ENCODE results near the gene LZTS2. TPM values are rescaled to one million over a fixed set of nuclear protein-coding genes. Genes with fewer than 3 reads are reported as not detected.

Gene LZTS2, protein sequence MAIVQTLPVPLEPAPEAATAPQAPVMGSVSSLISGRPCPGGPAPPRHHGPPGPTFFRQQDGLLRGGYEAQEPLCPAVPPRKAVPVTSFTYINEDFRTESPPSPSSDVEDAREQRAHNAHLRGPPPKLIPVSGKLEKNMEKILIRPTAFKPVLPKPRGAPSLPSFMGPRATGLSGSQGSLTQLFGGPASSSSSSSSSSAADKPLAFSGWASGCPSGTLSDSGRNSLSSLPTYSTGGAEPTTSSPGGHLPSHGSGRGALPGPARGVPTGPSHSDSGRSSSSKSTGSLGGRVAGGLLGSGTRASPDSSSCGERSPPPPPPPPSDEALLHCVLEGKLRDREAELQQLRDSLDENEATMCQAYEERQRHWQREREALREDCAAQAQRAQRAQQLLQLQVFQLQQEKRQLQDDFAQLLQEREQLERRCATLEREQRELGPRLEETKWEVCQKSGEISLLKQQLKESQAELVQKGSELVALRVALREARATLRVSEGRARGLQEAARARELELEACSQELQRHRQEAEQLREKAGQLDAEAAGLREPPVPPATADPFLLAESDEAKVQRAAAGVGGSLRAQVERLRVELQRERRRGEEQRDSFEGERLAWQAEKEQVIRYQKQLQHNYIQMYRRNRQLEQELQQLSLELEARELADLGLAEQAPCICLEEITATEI
- 30.1 to 45.2 TPM (median 36.7 TPM) in 5 replicates for total RNA-seq (2022; extraction: Qiagen RNA extraction; ENCODE audit: low read depth)

DNA sequence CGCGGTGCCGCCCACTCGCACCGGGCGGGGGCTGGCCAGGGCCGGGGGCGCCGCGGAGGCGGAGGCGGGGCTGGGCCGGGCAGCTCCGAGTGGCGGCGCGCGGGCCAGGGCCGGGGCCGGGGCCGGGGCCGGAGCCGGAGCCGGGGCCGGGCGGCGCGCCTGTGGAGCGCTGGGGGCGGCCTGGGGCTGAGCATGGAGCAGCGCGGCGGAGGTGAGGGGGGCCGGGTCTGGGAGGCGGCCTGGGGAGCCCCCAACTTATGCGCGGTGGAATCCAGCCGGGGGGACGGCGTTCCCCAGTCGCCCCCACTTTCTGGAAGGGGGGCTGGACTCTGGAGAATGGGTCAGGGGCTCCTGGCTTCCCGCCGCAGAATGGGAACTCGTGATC is at the start of gene LZTS2:
TSS of gene LZTS2 (plus strand) at position 67 of the 385 bp plus-strand sequence. CDS start 2,731 bp downstream, outside the sequence.

DNA sequence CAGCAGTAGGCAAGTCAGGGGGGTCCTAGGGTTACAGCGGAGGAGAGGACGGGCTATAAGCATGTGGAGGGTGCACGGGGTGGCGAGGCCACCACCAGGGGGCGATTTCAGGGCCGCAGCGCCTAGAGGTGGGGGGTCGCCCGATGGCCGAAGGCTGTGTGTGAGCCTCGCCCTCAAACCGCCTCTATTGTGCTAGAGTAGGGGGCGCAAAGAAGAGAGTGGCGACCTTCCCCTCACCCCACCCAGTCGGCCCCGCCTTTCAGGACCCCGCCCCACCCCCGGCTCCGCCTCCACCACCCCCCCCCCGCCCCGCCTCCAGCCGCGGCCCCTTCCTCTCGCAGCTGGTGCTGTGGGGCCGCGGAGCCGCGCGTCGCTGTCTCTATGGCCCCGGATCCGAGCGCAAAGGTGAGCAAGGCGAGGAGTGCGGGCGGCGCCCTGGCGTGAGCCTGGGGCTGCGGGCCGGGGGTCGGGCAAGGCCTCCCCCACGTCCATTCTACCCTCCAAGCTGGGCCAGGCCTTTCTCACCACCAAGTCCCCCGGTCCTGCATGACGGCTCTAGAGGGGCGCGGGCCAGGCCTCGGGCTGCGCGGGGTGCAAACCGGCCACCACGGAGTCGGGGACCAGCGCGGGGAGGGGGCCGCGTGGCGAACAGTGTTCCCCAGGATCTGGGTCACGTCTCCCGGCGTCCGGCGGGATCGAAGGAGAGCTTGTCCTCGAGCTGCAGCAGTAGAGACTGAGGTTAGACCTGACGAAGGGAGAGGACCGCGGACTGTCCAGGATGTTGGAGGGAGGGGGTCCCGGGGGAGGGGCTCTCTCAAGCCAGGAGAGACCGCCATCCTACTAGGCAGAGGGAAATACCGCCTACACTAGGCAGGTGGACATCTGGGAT is 30.2 kb upstream of the LZTS2 start, which contains the start of gene SEMA4G:
TSS of gene SEMA4G (plus strand) at position 318 of the 889 bp plus-strand sequence. CDS start 3,409 bp downstream, outside the sequence.

DNA sequence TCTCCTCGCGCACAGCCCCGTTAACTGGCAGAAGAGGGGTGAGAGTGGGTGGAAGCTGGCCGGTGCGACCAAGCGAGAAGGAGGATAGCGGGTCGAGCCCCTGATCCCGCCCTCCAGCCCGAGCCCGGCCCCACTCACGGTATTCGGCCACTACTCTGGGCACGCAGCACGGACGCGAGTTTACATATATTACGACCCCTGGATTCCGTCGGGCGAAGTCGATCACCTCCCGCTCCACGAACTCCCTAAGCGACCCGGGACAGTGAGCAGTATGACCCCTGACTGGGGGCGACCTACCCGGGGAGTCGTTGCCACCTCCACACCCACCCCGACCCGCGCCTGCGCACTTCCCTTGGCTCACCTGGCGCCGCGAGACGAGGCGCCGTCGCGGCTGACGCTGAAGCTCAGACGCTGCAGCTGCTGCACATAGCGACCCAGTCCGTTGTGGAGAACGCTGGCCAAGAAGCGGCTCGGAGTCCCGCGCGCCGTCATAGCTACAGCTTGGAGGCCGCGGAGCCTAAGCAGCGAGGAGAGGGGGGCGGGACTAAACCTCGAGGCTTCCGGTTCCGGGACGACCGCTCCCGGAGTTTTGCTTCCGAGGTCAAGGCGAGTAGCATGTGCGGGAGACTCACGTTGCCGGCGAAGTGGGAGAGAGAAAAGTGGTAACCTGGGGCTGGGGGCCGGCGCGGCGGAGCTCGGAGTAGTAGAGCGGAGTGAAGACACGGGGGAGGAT is 12.5 kb upstream of the LZTS2 start, which contains the start of the genes MRPL43 and TWNK:
TSS of gene MRPL43 (minus strand) at position 546 of the 733 bp plus-strand sequence. CDS start at position 492, 54 bp downstream.
TSS of gene TWNK (plus strand) at position 592 of the 733 bp plus-strand sequence. CDS start 668 bp downstream, outside the sequence.

DNA sequence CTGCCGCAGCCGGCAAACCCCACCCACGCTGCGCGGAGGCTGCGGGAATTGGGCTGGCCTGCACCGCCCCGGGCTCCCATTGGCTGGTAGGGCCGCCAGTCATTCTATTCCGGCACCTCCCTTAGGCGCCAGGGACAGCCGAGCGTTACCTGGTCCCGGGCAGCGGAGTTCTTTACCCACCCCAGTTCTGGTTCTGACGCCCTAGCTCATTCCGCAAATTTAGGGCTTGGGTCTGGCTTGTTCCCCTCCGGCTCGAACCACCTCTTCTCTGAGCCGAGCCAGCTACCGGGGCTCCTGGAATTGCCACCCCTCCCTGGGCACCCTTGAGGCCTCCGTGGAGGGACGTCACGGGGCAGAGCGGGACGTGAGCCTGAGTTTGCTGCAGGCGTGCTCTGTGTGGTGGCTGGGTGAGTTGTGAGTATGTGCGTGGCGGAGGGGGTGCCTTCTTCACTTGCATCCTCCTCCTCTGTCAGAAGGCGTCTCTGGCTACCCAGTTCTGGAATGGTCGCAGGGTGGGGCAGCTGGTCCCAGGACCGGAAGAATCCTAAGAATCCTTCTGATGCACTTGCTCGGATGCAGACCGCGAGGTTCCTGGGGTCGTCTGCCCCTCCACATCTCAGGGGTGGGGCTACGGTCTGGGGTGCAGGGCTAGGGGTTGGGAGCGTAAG is 31.7 kb downstream of the LZTS2 start, which contains the start of the genes PDZD7 and SFXN3:
TSS of gene PDZD7 (minus strand) at position 2 of the 668 bp plus-strand sequence. CDS start 910 bp downstream, outside the sequence.
TSS of gene SFXN3 (plus strand) at position 107 of the 668 bp plus-strand sequence. CDS start 3,461 bp downstream, outside the sequence.

Other genes starting within 250 kb of the LZTS2 start
- 9.7 to 10.6 TPM (median 10.4 TPM) in 5 replicates for gene SLF2, start 86.8 kb upstream of the LZTS2 start, total RNA-seq (2022; extraction: Qiagen RNA extraction; ENCODE audit: low read depth)
- 8.7 to 10.3 TPM (median 9.3 TPM) in 5 replicates for gene SEMA4G, start 30.3 kb upstream of the LZTS2 start, total RNA-seq (2022; extraction: Qiagen RNA extraction; ENCODE audit: low read depth)
- gene MRPL43, start 12.3 kb upstream of the LZTS2 start, total RNA-seq (2022; extraction: Qiagen RNA extraction; ENCODE audit: low read depth): 74.8 to 100 TPM (median 97.2 TPM) in 5 replicates
- 41.4 to 52.8 TPM (median 44.9 TPM) in 5 replicates for gene TWNK, start 12.3 kb upstream of the LZTS2 start, total RNA-seq (2022; extraction: Qiagen RNA extraction; ENCODE audit: low read depth)
- 0.44 to 1.2 TPM (median 0.77 TPM) in 5 replicates for gene PDZD7, start 31.3 kb downstream of the LZTS2 start, total RNA-seq (2022; extraction: Qiagen RNA extraction; ENCODE audit: low read depth)
- 36.8 to 48.3 TPM (median 43.8 TPM) in 5 replicates for gene SFXN3, start 31.4 kb downstream of the LZTS2 start, total RNA-seq (2022; extraction: Qiagen RNA extraction; ENCODE audit: low read depth)
- gene KAZALD1, start 62.2 kb downstream of the LZTS2 start, total RNA-seq (2022; extraction: Qiagen RNA extraction; ENCODE audit: low read depth): 2.2 to 2.9 TPM (median 2.3 TPM) in 5 replicates
- not detected in 5 replicates for gene TLX1, start 131.5 kb downstream of the LZTS2 start, total RNA-seq (2022; extraction: Qiagen RNA extraction; ENCODE audit: low read depth)
- gene LBX1, start 229.7 kb downstream of the LZTS2 start, total RNA-seq (2022; extraction: Qiagen RNA extraction; ENCODE audit: low read depth): not detected in 5 replicates

Measured in A549 treated with CpdA at 1 μM for 4 hours (cell line).